HG03039 (cell line): Measurements from ENCODE around the gene CTCF.

Experiments
- ATAC-seq: cut with Tn5 transposase; IDR thresholded peaks from one replicate; pipeline ENCODE4 v1.9.1; 2021; ENCODE audit warnings: mild to moderate bottlenecking, moderate library complexity; ENCODE audit not compliant: unreplicated experiment

Gene CTCF

GRCh38 chr16:67676939-67677338 is 114.6 kb downstream of the CTCF start:
- ATAC-seq, result no peak

GRCh38 chr16:67677712-67678111 is 115.4 kb downstream of the CTCF start:
- no peak for ATAC-seq

DNA sequence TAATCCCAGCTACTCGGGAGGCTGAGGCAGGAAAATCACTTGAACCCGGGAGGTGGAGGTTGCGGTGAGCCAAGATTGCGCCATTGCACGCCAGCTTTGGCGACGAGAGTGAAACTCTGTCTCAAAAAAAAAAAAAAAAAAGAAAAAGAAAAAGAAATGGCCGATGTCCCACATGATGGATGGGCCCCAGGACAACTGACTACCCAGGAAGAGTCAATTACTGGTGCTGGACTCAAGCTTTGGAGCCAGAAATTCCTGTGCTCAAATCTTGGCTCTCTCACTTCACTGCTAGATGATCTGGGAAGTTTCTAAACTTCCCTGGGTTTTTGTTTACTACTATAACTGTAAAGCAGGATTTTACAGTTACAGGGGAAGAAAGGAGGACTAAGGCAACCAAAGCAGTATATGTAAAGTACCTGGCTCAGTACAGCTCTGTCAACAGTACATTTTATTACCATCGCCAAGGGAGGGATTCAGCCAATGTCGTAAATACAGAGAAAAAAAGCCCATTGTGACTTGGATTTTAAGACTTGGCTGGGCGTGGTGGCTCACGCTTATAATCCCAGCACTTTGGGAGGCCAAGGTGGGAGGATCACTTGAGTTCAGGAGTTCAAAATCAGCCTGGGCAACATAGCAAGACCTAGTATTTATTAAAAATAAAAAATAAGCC is 116.2 kb downstream of the CTCF start:
- ATAC-seq, result no peak

- ATAC-seq, result no peak
Measured at GRCh38 chr16:67679935-67680897, 117.9 kb downstream of the CTCF start.

DNA sequence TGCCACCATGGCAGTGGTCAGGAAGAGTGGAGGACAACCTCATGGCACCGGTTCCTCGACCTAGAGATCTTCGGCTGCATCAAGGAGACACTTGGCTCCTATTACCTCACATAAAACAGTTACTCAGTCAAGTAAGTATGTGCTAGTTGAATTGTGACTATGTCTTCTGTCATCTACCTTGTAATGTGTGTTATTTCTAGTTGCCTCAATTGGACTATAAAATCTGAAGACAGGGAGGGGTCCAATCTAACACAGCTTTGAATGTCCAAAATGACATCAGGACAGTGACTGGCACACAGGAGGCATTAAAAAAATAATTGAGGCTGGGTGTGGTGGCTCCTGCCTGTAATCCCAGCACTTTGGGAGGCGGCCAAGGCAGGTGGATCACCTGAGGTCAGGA is 121.4 kb downstream of the CTCF start:
- ATAC-seq, result no peak

DNA sequence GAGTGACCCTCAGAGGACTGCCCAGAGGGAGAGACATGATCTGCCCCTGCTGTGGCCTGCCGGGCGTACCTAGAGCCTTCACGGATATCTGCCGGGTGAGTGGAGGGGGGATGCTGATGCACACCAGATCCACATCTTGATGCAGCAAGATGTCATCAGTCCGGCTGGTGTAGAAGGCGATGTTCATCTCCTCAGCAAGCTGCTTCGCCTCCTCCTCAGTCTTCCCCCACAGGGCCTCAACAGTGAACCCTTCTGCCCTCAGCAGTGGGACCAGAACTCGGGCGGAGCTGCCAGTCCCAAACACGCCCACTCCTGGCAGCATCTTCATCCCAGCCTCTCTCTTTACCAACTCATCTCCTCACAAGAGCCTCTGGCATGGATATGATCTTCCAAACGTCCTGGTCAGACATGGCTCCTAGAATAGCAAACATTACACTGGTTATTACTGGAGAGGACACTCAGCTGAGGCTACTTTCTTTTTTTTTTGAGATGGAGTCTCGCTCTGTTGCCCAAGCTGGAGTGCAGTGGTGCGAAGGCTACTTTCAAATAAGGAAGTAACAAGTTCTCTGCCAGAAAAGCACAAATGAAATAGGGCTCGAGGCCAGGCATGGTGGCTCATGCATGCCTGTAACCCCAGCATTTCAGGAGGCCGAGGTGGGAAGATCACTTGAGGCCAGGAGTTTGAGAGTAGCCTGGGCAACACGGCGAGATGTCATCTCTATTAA is 123.2 kb downstream of the CTCF start:
- ATAC-seq, result no peak
